NT2/D1 (cell line): ENCODE data around the gene TTLL5.

ENCODE experiments used
- SUZ12 ChIP-seq: IDR thresholded peaks from 2 replicates; pipeline ENCODE4 v1.6.1; 2011; ENCODE audit not compliant: insufficient read length, insufficient read depth; ENCODE audit errors: extremely low read depth
- YY1 ChIP-seq: IDR thresholded peaks from 2 replicates; pipeline ENCODE4 v1.6.1; 2011; ENCODE audit not compliant: insufficient read length, insufficient read depth
- ZNF274 ChIP-seq: IDR thresholded peaks from 2 replicates; pipeline ENCODE4 v1.6.1; 2011; ENCODE audit warnings: mild to moderate bottlenecking, low read depth, low read length

DNA sequence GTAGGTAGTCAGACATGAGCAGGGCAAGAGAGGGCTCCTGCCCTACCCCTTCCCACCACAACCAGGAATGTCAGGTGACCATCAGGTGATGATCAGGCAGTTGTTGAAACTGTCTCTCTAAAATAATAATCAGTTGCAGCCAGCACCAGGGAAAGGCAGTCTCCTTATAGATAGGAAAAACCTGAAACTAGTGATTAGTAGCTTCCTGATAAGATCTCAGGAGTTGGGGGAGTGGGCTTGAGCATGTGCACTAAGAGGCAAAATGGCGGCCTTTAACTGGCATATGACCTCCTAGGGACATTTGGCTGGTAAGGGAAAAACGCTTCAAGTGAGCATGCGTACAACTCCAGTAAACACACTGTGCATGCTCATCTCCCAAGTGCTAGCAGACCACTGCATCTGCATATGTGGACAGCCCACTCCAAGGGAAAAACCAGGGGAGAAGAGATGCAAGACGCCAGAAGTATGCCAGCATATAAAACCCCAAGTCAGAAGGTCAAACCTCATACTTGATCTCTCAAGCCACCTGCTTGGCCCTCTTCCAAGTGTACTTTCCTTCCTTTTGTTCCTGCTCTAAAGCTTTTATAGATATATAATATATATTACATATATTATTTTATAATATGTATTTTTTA is 283.7 kb downstream of the TTLL5 start:
- no peak for TF ChIP-seq ZNF274
- TF ChIP-seq YY1 = no peak
- no peak for TF ChIP-seq SUZ12
